Heart left ventricle (tissue), 16 donors: ENCODE data around the gene PNLIPRP3. TPM values are rescaled to one million over a fixed set of nuclear protein-coding genes. Genes with fewer than 3 reads are reported as not detected.

ENCODE experiments used
- ATAC-seq, 4 donors: fragments of 200-7000 bp; cut with Tn5 transposase; one replicate each; pipeline ENCODE4 v1.9.1; 2020 to 2022; ENCODE audit warnings: moderate library complexity in 4 of 4, mild to moderate bottlenecking in 3 of 4, moderate number of reproducible peaks in 1 of 4
- DNase-seq, 5 donors: peaks; one replicate each; pipeline ENCODE4 v3.0.0-alpha.2; 2020
- H3K27ac ChIP-seq, 12 donors: fragments of 200-600 bp; sonication (generic) in 4 of 12; one replicate each; pipeline versions ENCODE4 v1.5.0 to v1.8.0; 2016 to 2022; ENCODE audit warnings: mild to moderate bottlenecking in 2 of 12
- H3K27me3 ChIP-seq, 9 donors: fragments of 200-600 bp; sonication (generic) in 2 of 9; one replicate each; pipeline versions ENCODE4 v1.5.1 to v1.8.0; 2016 to 2022; ENCODE audit warnings: mild to moderate bottlenecking in 3 of 9
- H3K36me3 ChIP-seq, 9 donors: fragments of 200-600 bp; sonication (generic) in 2 of 9; one replicate each; pipeline versions ENCODE4 v1.5.0 to v1.8.0; 2018 to 2022; ENCODE audit warnings: mild to moderate bottlenecking in 2 of 9
- H3K4me1 ChIP-seq, 12 donors: fragments of 200-600 bp; sonication (generic) in 4 of 12; one replicate each; pipeline versions ENCODE4 v1.5.0 to v1.8.0; 2016 to 2022; ENCODE audit warnings: mild to moderate bottlenecking in 3 of 12
- H3K4me3 ChIP-seq, 12 donors: fragments of 200-600 bp; sonication (generic) in 4 of 12; one replicate each; pipeline versions ENCODE4 v1.5.0 to v1.8.0; 2017 to 2022; ENCODE audit warnings: mild to moderate bottlenecking in 9 of 12, moderate library complexity in 4 of 12
- H3K9me3 ChIP-seq, 12 donors: fragments of 200-600 bp; sonication (generic) in 4 of 12; one replicate each; pipeline versions ENCODE4 v1.5.0 to v1.8.0; 2016 to 2022; ENCODE audit warnings: mild to moderate bottlenecking in 1 of 12
- CTCF ChIP-seq, 12 donors: fragments of 200-600 bp; sonication (generic) in 4 of 12; IDR thresholded peaks; one replicate each; pipeline versions ENCODE4 v1.5.0 to v1.8.0; 2018 to 2022; ENCODE audit warnings: antibody characterized with exemption in 12 of 12, mild to moderate bottlenecking in 5 of 12
- POLR2A ChIP-seq, 2 donors: fragments of 450-650 bp; IDR thresholded peaks; one replicate each; pipeline ENCODE4 v1.6.1; 2017; ENCODE audit warnings: antibody characterized with exemption in 2 of 2, mild to moderate bottlenecking in 2 of 2, moderate library complexity in 2 of 2
- WGBS, 4 donors: extraction: QIAGEN DNeasy Blood & Tissue Kit in 2 of 4; methylation state at CpG; one replicate each; pipeline versions ENCODE4 v1.1.5 to v1.1.7; 2013 to 2018; 5-methylcytosine and 5-hydroxymethylcytosine counted together
- intact Hi-C, 10 donors: fragments of 100-400 bp; cut with DNase I; formaldehyde crosslinking; loops; one replicate each; pipeline versions ENCODE4 v1.11.1 to v1.14.2; 2022
- polyA plus RNA-seq, 2 donors: library from polyadenylated mRNA; stranded (reverse); fragments of 200-250 nt; gene quantifications; one replicate each; pipeline ENCODE4 v1.2.3, GENCODE V29; 2013
- total RNA-seq, 9 donors: library from RNA; depleted of rRNA in 2 of 9; stranded (reverse); fragments of >200 nt in 2 of 9; fragmentation: NEBNext Ultra II Directional in 3 of 9; extraction: Animal tissue kit (Norgen Biotek cat#: 25700) in 3 of 9; gene quantifications; one replicate each; pipeline versions ENCODE4 v1.1.0 to v1.2.4, GENCODE V29; 2016 to 2023
- donor health status: ischemic (EF 13 %, LVEDD 7.1; RV severe dilation, severe dysfunction).
- donor health status: healthy with polysubstance abuse.
- donor health status: DM: no; HTN: yes; CAD: no.
- donor health status: DM: no; HTN: no; CAD: no.
- donor health status: ischemic (EF 25% LVEDD 6.9; RV normal size, moderate dysfunction).
- donor health status: ischemic (EF 25% LVEDD 5.7; RV mildly dilated, moderate dysfunction).
- donor health status: healthy.
- donor health status: DM: yes; HTN: yes; CAD: no.
- donor health status: ischemic (EF 35%, LVEDD 5.7; RV mildly dilated, moderate dysfunction).
- donor health status: nonischemic (EF 11% LVEDD 7.7; RV severe dilation, severe dysfunction).
- donor health status: DM: yes; HTN: yes; CAD: no.
- donor health status: PGD.
- donor health status: ischemic (EF 29% LVEDD 5.4; RV normal size, mild dysfunction).
- donor health status: nonischemic (EF 23%, LVEDD 6.1; RV moderate dilation, normal function).

PNLIPRP3 gene
- total and polyA plus RNA-seq, 11 donors: not detected

GRCh38 chr10:116476461-116476860 is 48.8 kb downstream of the PNLIPRP3 start:
- 73 to 83% (median 76%) methylated on average over 4 of the region's 4 CpGs for WGBS, 4 donors
- no peak overlapping the region for H3K4me3 ChIP-seq
- H3K4me1 ChIP-seq: no peaks in the 10 kb centered on the region
- H3K9me3 ChIP-seq: peaks cover 0 to 2% (median 0%) of the 10 kb centered on the region in 12 donors
- DNase-seq (no peak), ATAC-seq (no peak)
- H3K36me3 ChIP-seq: no peaks in the 10 kb centered on the region
- H3K27me3 ChIP-seq: peaks cover 0 to 25% (median 0%) of the 10 kb centered on the region in 9 donors
- no peak overlapping the region for H3K27ac ChIP-seq
- intact Hi-C loops: no loop called here
- TF ChIP-seq POLR2A (IDR thresholded peaks at IDR 0.05) (no peak), CTCF (IDR thresholded peaks at IDR 0.05) (no peak)

- Histone ChIP-seq H3K4me3 (no peak overlapping the region), H3K9me3 (peaks cover 0 to 2% (median 0%) of the 10 kb centered on the region in 12 donors), H3K27me3 (peaks cover 0 to 20% (median 0%) of the 10 kb centered on the region in 9 donors), H3K27ac (no peak overlapping the region), H3K4me1 (no peaks in the 10 kb centered on the region), H3K36me3 (no peaks in the 10 kb centered on the region)
- ATAC-seq (no peak), DNase-seq (no peak)
- TF ChIP-seq CTCF (IDR thresholded peaks at IDR 0.05) (no peak), POLR2A (IDR thresholded peaks at IDR 0.05) (no peak)
- 48 to 54% (median 50%) methylated on average over 11 to 12 of the region's 12 CpGs for WGBS, 4 donors
- intact Hi-C loops: no loop called here
Measured at GRCh38 chr10:116477986-116478664, 50.5 kb downstream of the PNLIPRP3 start.

- no peak for DNase-seq
- intact Hi-C loops: no loop called here
- Histone ChIP-seq H3K27me3 (peaks cover 0 to 7% (median 0%) of the 10 kb centered on the region in 9 donors), H3K27ac (no peak overlapping the region), H3K9me3 (no peaks in the 10 kb centered on the region), H3K36me3 (no peaks in the 10 kb centered on the region), H3K4me1 (no peaks in the 10 kb centered on the region), H3K4me3 (no peak overlapping the region)
- no peak for ATAC-seq
- WGBS, 4 donors: 66 to 79% (median 68%) methylated on average over 7 of the region's 7 CpGs
- TF ChIP-seq POLR2A (IDR thresholded peaks at IDR 0.05): no peak
- TF ChIP-seq CTCF (IDR thresholded peaks at IDR 0.05): no peak
Measured at GRCh38 chr10:116486770-116487448, 59.3 kb downstream of the PNLIPRP3 start.

- WGBS, 4 donors: 84 to 91% (median 87%) methylated on average over 1 of the region's 1 CpG
- Histone ChIP-seq H3K4me3 (no peak overlapping the region), H3K4me1 (no peaks in the 10 kb centered on the region), H3K27ac (no peak overlapping the region), H3K27me3 (peaks cover 0 to 7% (median 0%) of the 10 kb centered on the region in 9 donors), H3K36me3 (no peaks in the 10 kb centered on the region), H3K9me3 (no peaks in the 10 kb centered on the region)
- ATAC-seq: no peak
- TF ChIP-seq CTCF (IDR thresholded peaks at IDR 0.05) (no peak), POLR2A (IDR thresholded peaks at IDR 0.05) (no peak)
- no peak for DNase-seq
- intact Hi-C loops: no loop called here
Measured at GRCh38 chr10:116487522-116488430, 60.1 kb downstream of the PNLIPRP3 start.
